ENCODE measurements around the gene LAMB1. TPM values are rescaled to one million over a fixed set of nuclear protein-coding genes. Genes with fewer than 3 reads are reported as not detected.

The LAMB1 gene
- total and polyA plus RNA-seq, 2 experiments from 2014 or later: 284 to 323 TPM

- peak overlapping the region; percentile 6 for H3K27ac ChIP-seq
- no peaks in the 10 kb centered on the region for H3K36me3 ChIP-seq (replicated peaks; ENCODE audit: insufficient read depth, low read depth)
- DNase-seq (ENCODE audit: low spot score): no peak
- H3K4me1 ChIP-seq (ENCODE audit: insufficient read depth): peaks cover 10% of the 10 kb centered on the region
- no peak overlapping the region for H3K4me3 ChIP-seq
- H2AFZ ChIP-seq: no peak overlapping the region
- WGBS (ENCODE audit: low lambda C conversion rate, missing lambda C conversion rate): 83% methylated on average over 2 of the region's 2 CpGs
- no peak overlapping the region for H3K4me2 ChIP-seq
- no peak for TF ChIP-seq EZH2phosphoT487 (IDR thresholded peaks at IDR 0.05; ENCODE audit: low read depth, severe bottlenecking, unreplicated experiment)
- no peak for TF ChIP-seq EZH2 (IDR thresholded peaks at IDR 0.05; ENCODE audit: borderline replicate concordance)
- TF ChIP-seq CTCF (IDR thresholded peaks at IDR 0.05; ENCODE audit: poor library complexity): no peak
- H3K27me3 ChIP-seq: no peaks in the 10 kb centered on the region
- H3K79me2 ChIP-seq: peaks cover 4% of the 10 kb centered on the region
- no peaks in the 10 kb centered on the region for H3K9me2 ChIP-seq (replicated peaks; ENCODE audit: insufficient read depth)
- H4K20me1 ChIP-seq (ENCODE audit: insufficient read depth, poor library complexity, severe bottlenecking): no peaks in the 10 kb centered on the region
- H3K9me3 ChIP-seq (ENCODE audit: low read depth): no peaks in the 10 kb centered on the region
These were observed 56.5 kb downstream of the LAMB1 start for GRCh38 chr7:107946451-107946850.

GRCh38 chr7:107945332-107945731 lies 57.6 kb downstream of the LAMB1 start:
- no peak overlapping the region for H3K27ac ChIP-seq
- DNase-seq (ENCODE audit: low spot score): no peak

GRCh38 chr7:107944411-107945169 lies 58.4 kb downstream of the LAMB1 start:
- DNase-seq (ENCODE audit: low spot score): no peak
- Histone ChIP-seq H3K27ac (no peak overlapping the region), H4K20me1 (ENCODE audit: insufficient read depth, poor library complexity, severe bottlenecking) (no peaks in the 10 kb centered on the region), H3K27me3 (no peaks in the 10 kb centered on the region), H2AFZ (no peak overlapping the region), H3K9me3 (ENCODE audit: low read depth) (no peaks in the 10 kb centered on the region), H3K4me3 (no peak overlapping the region), H3K4me2 (no peak overlapping the region), H3K9me2 (replicated peaks; ENCODE audit: insufficient read depth) (no peaks in the 10 kb centered on the region), H3K4me1 (ENCODE audit: insufficient read depth) (peaks cover 12% of the 10 kb centered on the region), H3K79me2 (peaks cover 2% of the 10 kb centered on the region), H3K36me3 (replicated peaks; ENCODE audit: insufficient read depth, low read depth) (no peaks in the 10 kb centered on the region)
- 61% methylated on average over 3 of the region's 3 CpGs for WGBS (ENCODE audit: low lambda C conversion rate, missing lambda C conversion rate)
- TF ChIP-seq EZH2phosphoT487 (IDR thresholded peaks at IDR 0.05; ENCODE audit: low read depth, severe bottlenecking, unreplicated experiment) (no peak), CTCF (IDR thresholded peaks at IDR 0.05; ENCODE audit: poor library complexity) (no peak), EZH2 (IDR thresholded peaks at IDR 0.05; ENCODE audit: borderline replicate concordance) (no peak)

More at GRCh38 chr7:107945332-107945731, 57.6 kb downstream of the LAMB1 start:
- no peaks in the 10 kb centered on the region for H3K9me2 ChIP-seq (replicated peaks; ENCODE audit: insufficient read depth)
- H3K4me3 ChIP-seq: no peak overlapping the region
- H3K9me3 ChIP-seq (ENCODE audit: low read depth): no peaks in the 10 kb centered on the region
- H3K36me3 ChIP-seq (replicated peaks; ENCODE audit: insufficient read depth, low read depth): no peaks in the 10 kb centered on the region
- H3K4me2 ChIP-seq: no peak overlapping the region
- TF ChIP-seq EZH2phosphoT487 (IDR thresholded peaks at IDR 0.05; ENCODE audit: low read depth, severe bottlenecking, unreplicated experiment): no peak
- TF ChIP-seq EZH2 (IDR thresholded peaks at IDR 0.05; ENCODE audit: borderline replicate concordance): no peak
- no peak for TF ChIP-seq CTCF (IDR thresholded peaks at IDR 0.05; ENCODE audit: poor library complexity)
- H3K4me1 ChIP-seq (ENCODE audit: insufficient read depth): peaks cover 10% of the 10 kb centered on the region
- no peaks in the 10 kb centered on the region for H3K27me3 ChIP-seq
- H4K20me1 ChIP-seq (ENCODE audit: insufficient read depth, poor library complexity, severe bottlenecking): no peaks in the 10 kb centered on the region
- H3K79me2 ChIP-seq: peaks cover 3% of the 10 kb centered on the region
- H2AFZ ChIP-seq: no peak overlapping the region
- 82% methylated on average over 2 of the region's 2 CpGs for WGBS (ENCODE audit: low lambda C conversion rate, missing lambda C conversion rate)
